Fibroblast of skin of right quadriceps (primary cell): ENCODE results near the gene ETV6.
"Not testable (repeated sequence)": the region's sequence is repeated elsewhere in the genome, so short reads cannot be mapped to it uniquely, and the experiment has no call there.

Experiments used
- DNase-seq: peaks from one replicate; pipeline ENCODE4 v3.0.0-alpha.2; 2013

Gene ETV6

GRCh38 chr12:11672256-11673191 is 23.1 kb downstream of the ETV6 start:
- DNase-seq, result no peak

- peak; percentile 49 for DNase-seq
Measured at GRCh38 chr12:11673666-11674461, 24.4 kb downstream of the ETV6 start.

DNA sequence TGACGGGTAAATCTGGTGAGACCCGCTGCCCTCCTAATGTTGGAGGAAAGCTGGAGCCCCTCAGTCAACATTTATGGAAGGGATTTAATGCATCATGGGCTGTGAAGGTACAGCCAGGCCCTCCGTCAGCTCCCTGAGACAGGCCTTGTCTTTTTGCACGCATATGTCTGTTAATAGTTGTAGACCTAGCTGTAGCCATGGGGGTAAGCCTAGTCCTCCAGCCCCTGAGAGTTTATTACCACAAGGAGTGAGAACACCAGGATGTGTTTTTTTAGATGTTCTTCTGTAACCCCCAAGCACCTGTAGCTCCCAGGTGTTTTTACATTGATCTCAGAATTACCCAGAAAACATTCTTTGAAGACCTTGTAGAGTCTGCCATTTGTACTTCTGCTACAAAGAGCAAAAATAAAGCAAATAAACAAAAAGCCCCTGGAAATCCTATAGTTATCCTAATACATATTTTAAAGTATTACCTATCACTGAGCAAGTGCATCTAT is 25.5 kb downstream of the ETV6 start:
- no peak for DNase-seq

- no peak for DNase-seq
Measured at GRCh38 chr12:11676052-11676451, 26.6 kb downstream of the ETV6 start.

DNA sequence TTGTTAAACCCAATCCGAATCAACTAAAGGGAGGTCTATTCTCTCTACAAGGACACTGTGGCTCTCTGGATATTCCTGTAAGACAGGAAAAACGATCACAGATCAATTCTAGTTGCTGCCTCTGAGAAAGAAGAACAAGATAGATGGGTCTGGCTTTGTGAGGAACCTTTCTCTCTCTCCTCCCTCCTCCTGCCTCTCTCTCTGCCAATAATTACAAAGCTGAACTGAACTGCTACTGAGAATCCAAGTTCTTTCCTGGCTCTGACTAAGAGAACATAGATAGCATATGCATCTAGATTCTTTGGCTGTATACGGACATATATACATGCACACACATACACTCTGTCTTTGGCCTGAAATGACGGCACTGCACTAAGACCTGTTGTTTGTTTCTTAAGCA is 27.6 kb downstream of the ETV6 start:
- DNase-seq, result no peak

- no peak for DNase-seq
Measured at GRCh38 chr12:11677752-11678151, 28.3 kb downstream of the ETV6 start.

GRCh38 chr12:11678781-11679180 is 29.3 kb downstream of the ETV6 start:
- DNase-seq, result no peak

DNA sequence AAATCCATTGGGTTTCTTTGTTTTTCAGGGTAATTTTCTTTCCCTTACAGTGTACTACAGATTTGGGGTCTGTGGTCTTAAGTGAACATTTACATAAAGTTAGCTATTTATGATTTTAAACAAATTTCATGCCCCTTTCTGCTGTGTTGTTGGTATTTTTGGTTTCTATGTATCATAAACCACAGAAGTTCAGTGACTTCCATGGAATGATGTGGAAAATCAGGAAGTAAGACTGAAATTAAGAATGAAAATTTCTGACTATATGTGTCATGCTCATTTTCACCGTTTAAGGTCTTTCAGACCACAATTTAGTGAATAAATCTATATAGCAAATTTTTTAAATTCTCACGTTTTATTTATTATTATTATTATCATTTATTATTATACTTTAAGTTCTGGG is 31.7 kb downstream of the ETV6 start:
- DNase-seq, result peak; percentile 61

DNA sequence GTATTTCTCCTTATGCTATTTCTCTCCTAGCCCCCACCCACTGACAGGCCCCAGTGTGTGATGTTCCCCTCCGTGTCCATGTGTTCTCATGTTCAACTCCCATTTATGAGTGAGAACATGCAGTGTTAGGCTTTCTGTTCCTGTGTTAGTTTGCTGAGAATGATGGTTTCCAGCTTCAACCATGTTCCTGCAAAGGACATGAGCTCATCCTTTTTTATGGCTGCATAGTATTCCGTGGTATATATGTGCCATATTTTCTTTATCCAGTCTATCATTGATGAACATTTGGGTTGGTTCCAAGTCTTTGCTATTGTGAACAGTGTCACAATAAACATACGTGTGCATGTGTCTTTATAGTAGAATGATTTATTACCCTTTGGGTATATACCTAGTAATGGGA is 32.2 kb downstream of the ETV6 start:
- not testable (repeated sequence) for DNase-seq

DNA sequence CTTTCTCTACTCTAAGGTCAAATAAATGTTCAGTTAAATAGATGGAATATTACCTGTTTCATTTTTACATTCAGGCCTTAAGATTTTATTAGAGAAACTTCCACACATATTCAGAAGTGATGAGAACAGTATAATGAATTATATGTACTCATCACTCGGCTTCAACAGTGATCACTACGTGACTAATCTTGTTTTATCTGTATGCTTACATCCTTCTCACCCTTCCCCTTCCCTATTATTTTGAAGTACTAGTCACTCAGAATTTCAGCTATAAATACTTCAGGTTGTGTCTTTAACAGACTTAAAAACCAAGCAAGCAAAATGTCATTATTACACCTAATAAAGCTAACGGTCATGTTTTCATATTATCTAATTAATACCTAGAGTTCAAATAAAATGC is 34.9 kb downstream of the ETV6 start:
- DNase-seq, result peak; percentile 51

DNA sequence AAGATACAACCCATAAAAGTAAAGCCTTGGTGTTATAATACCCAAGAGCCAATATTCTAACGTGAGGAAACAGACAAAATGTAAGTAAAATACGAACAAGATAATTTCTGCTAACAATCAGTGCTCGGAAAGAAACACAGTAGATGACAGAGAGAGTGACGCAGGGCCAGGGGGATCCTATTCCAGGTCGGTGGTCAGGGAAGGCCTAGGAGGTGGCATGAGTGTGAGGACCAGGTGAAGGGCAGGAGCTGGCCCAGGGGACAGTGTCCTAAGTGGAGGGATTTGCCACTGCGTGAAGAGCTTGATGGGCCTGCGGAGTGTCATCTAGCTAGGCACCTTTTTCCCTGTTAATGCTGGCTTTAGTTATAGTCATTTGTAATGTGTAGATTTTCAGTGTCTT is 35.3 kb downstream of the ETV6 start:
- no peak for DNase-seq

DNA sequence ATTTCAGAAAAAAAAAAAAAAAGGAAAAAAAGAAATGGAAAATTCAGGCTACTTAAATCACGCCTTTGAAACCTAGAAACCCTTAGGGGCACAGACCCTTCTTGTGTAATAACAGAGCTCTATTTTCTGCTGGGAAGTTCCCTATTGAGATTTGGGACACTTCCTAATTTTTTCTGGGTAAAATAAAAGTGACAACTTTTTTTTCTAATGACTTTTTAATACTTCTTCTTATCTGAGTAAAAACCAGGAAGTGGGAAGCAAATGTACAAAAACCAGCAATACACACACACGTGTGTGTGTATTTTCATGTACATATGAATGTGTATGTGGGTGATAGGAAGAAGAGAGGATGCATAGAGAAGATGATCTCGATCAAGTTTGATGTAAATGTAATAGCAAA is 35.8 kb downstream of the ETV6 start:
- no peak for DNase-seq

DNA sequence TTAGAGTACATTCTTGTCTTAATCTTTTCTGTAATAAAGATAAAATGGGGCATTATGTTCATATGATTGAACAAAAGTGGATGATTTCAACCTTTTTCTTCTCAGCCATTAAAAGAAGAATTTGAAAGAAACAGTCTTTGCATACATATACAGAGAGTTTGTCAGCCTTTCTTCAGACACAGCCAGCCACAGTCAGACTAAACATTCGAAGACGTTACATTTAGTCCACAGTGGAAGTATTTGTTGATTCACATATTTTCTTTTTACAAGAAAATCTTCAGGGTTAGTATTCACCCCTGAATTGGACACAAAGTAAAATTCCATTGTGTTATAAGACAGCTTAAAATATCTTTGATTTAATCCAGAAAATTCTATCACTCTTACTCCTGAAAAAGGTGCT is 36.2 kb downstream of the ETV6 start:
- DNase-seq, result no peak

DNA sequence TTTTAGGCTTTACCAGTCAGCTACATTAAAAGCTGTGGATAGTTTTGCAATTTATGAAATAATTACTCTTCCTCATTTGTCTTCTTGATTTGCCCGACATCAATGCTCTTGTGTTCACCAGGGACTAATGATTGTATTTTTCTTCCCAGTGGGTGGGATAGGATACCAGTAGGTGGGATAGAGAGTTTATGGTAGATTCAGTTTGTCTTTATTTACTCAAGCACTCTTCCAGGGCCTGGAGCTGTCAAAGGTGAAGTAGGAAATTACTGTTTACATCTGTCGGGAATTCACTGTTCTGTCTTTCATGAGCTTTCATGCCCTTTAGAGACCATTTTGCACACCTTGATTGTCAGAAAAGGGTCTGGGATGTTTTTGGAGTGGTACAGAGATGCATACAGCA is 36.6 kb downstream of the ETV6 start:
- DNase-seq, result no peak

GRCh38 chr12:11687528-11687927 is 38.1 kb downstream of the ETV6 start:
- DNase-seq, result peak; percentile 23

DNA sequence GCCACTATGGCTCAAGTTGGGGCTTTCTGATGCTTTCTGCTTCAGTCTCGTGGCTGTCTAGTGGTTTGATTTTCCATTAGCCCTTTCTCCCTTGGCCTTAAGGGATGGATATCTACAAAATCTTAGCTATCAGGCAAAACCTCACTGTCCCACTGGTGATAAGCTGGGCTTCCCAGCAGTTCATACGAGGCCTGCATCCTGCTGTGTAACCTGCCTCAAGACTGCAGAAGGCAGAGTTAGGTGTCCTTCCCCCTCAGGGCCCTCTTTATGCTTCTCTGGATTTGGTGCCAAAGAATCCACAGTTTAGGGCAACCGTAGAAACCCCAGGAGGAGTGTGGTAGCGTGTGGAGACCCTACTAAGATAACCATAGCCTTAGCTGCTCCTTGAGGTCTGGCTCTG is 38.9 kb downstream of the ETV6 start:
- DNase-seq, result no peak

GRCh38 chr12:11688831-11689230 is 39.4 kb downstream of the ETV6 start:
- DNase-seq, result peak; percentile 68

GRCh38 chr12:11689591-11690186 is 40.2 kb downstream of the ETV6 start:
- DNase-seq, result no peak

DNA sequence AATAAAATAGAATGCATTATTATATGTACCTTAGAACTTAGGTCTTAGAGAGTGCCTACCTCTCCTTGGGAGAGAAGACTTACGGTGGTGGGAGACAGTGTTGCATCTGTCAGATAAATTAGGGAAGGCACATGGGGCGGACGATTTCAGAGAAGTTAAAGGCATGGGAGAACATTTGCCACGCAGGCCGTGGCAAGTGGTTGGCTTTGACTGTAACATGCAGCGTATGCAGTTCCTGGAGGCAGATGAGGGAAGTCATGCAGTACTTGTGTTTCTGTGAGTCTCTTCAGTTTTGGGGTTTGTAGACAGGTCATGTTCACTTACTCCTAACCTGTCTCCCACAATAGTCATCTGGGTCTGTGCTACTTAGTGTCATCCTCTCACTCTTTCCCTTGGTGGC is 43.6 kb downstream of the ETV6 start:
- DNase-seq, result no peak

- no peak for DNase-seq
Measured at GRCh38 chr12:11693601-11694000, 44.1 kb downstream of the ETV6 start.

DNA sequence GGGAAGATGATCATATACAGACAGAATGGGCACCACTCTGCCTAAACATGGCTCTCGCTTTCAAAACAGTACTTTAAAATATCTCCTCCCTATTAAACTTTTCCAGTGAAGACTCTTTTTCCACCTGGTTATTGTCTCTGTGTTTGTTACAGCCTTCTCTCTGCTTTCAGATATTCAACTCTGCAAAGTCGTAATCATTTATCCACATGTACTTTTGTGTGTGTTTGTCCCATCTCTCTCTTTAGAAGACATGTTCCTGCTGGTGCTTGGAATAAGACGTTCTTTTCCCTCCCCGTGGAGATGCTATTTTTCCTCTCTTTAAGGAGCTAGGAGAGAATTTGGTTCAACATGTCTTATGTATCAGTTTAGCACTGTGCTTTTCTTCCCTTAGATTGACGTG is 45.1 kb downstream of the ETV6 start:
- no peak for DNase-seq

DNA sequence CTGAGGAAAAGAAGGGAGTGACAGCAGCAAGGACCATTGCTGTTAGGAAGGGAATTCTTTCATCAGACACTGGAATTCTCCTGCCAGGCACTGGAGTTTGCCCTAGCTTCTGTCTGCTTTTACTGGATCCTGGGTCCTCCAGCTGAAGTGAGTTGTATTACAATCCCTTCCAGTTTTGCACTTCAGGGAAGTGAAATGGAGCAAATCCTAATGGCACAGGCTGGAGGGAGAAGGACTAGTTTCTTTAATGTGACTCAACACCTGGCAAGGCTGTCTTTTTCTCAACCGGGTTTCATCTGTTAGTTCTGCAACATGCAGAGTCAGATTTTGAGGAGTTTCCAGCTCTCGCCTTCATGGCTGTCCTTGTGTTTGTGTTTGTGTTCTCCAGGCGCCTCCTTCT is 45.8 kb downstream of the ETV6 start:
- DNase-seq, result peak; percentile 42

GRCh38 chr12:11696084-11696483 is 46.6 kb downstream of the ETV6 start:
- DNase-seq, result no peak

- no peak for DNase-seq
Measured at GRCh38 chr12:11697131-11697530, 47.7 kb downstream of the ETV6 start.
